ENCODE measurements around the gene IFNK. TPM values are rescaled to one million over a fixed set of nuclear protein-coding genes. Genes with fewer than 3 reads are reported as not detected.

Gene IFNK
- total and polyA plus RNA-seq, 4 donors, result not detected

DNA sequence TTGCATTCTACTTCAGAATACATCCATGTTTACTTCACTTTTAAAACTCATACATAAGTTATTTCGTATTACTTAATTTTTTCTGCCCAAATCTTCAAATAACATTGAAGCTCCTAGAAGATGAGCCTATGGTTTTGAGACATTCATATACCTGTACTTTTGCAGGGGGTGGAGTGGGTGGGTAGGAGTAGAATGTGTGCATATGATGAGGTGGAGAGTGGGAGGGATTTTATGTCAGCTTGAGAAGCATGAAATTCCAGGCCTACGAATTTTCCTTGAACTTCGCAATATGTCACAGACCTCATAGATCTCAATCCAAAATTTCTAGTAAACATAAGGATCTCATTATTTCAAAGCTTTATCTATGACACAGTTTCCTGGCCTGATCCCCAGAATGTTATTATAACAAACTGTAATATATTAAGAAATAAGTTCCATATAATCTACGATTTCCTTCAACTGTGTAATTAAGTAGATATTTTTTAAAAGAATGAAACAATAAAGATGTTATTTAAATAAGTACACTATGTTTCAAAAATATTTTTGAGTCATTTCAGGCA lies 25.2 kb downstream of the IFNK start (continued):
- TF ChIP-seq GABPA (IDR thresholded peaks at IDR 0.05 in 1 of 2, conservative IDR thresholded peaks at IDR 0.05 in 1 of 2), result no peak

DNA sequence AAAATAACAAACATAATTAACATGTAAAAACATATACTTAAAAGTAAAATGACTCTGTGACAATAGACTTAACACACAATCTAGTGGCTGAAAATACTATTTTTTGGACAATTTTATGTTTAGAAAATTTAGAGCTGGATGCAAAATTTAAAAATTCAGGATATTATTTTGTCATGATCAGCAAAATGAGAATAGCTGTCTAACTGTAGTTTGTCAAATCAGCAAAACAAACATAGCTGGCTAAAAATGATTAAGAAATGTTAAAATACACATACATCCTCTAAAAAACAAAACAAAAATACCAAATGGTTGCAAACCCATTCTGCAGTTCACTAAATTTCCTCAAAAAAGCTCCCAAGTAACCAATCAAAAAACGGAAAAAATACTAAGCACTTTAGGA lies 30.6 kb downstream of the IFNK start:
- WGBS, result 97% methylated on average over 1 of the region's 1 CpG
- H3K36me3 ChIP-seq (ENCODE audit: control insufficient read depth in 4 of 4, insufficient read depth in 3 of 4, low read depth in 1 of 4, low read length in 3 of 4), result peaks cover 2 to 65% (median 38%) of the 10 kb centered on the region in 4 donors

DNA sequence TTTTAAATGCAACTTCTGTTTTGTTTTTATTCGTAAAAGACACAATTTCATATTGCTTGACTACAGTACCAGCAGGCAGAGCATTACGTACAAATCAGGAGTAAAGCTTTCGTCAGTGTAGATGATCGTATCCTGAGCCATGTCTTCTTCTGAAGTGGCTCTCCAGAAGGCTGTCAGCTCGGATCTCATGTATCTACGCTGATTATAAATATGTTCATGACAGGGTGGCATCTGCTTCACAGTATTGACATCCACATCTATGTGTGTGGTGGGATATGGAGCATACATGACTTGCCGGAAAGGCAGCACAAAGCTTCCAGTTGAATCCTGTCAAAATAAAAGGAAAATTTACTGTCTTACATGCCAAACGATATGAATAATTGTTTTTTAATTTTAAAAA lies 32.4 kb downstream of the IFNK start:
- TF ChIP-seq CTCF (IDR thresholded peaks at IDR 0.05; ENCODE audit: low read depth, low read length, missing input control) (no peak), FOXA2 (IDR thresholded peaks at IDR 0.05) (no peak), ZBTB33 (IDR thresholded peaks at IDR 0.05) (no peak), SP1 (IDR thresholded peaks at IDR 0.05) (no peak), YY1 (IDR thresholded peaks at IDR 0.05) (no peak), NR2F2 (IDR thresholded peaks at IDR 0.05) (no peak), GABPA (IDR thresholded peaks at IDR 0.05 in 1 of 2, conservative IDR thresholded peaks at IDR 0.05 in 1 of 2) (no peak), RAD21 (IDR thresholded peaks at IDR 0.05) (no peak), JUND (IDR thresholded peaks at IDR 0.05) (no peak), HNF4G (IDR thresholded peaks at IDR 0.05) (no peak), FOXA1 (IDR thresholded peaks at IDR 0.05) (no peak), TAF1 (conservative IDR thresholded peaks at IDR 0.05) (no peak), EGR1 (IDR thresholded peaks at IDR 0.05; ENCODE audit: low read depth in 2 of 2) (no peak), MAX (IDR thresholded peaks at IDR 0.05) (no peak)
- TF ChIP-seq, protein P1, sequence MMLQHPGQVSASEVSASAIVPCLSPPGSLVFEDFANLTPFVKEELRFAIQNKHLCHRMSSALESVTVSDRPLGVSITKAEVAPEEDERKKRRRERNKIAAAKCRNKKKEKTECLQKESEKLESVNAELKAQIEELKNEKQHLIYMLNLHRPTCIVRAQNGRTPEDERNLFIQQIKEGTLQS (IDR thresholded peaks at IDR 0.05), result no peak
- DNase-seq (ENCODE audit: low spot score), result no peak
- WGBS, result 97% methylated on average over 8 of the region's 8 CpGs
- Histone ChIP-seq H3K9ac (ENCODE audit: low read depth in 1 of 2, low read length in 2 of 2) (no peak overlapping the region), H3K4me3 (ENCODE audit: low read depth in 1 of 3, low read length in 3 of 3) (no peak overlapping the region), H3K9me3 (ENCODE audit: control insufficient read depth in 4 of 4, low read length in 3 of 4) (no peaks in the 10 kb centered on the region), H3K27ac (ENCODE audit: low read depth in 1 of 2, low read length in 2 of 2) (no peak overlapping the region), H3K4me1 (ENCODE audit: control insufficient read depth in 4 of 4, insufficient read depth in 4 of 4, low read length in 3 of 4) (no peaks in the 10 kb centered on the region), H3K27me3 (ENCODE audit: control insufficient read depth in 4 of 4, insufficient read depth in 4 of 4, low read length in 3 of 4) (no peaks in the 10 kb centered on the region), H3K36me3 (ENCODE audit: control insufficient read depth in 4 of 4, insufficient read depth in 3 of 4, low read depth in 1 of 4, low read length in 3 of 4) (peaks cover 2 to 67% (median 47%) of the 10 kb centered on the region in 4 donors)

More for the DNA sequence above, 30.6 kb downstream of the IFNK start:
- no peak for TF ChIP-seq SP1 (IDR thresholded peaks at IDR 0.05)
- no peaks in the 10 kb centered on the region for H3K4me1 ChIP-seq (ENCODE audit: control insufficient read depth in 4 of 4, insufficient read depth in 4 of 4, low read length in 3 of 4)
- no peak for DNase-seq (ENCODE audit: low spot score)
- no peak overlapping the region for H3K9ac ChIP-seq (ENCODE audit: low read depth in 1 of 2, low read length in 2 of 2)
- H3K27ac ChIP-seq (ENCODE audit: low read depth in 1 of 2, low read length in 2 of 2), result no peak overlapping the region
- no peak overlapping the region for H3K4me3 ChIP-seq (ENCODE audit: low read depth in 1 of 3, low read length in 3 of 3)
- H3K27me3 ChIP-seq (ENCODE audit: control insufficient read depth in 4 of 4, insufficient read depth in 4 of 4, low read length in 3 of 4), result no peaks in the 10 kb centered on the region
- H3K9me3 ChIP-seq (ENCODE audit: control insufficient read depth in 4 of 4, low read length in 3 of 4), result no peaks in the 10 kb centered on the region
